HepG2 (cell line): ENCODE measurements around the gene DHX8. TPM values are rescaled to one million over a fixed set of nuclear protein-coding genes. Genes with fewer than 3 reads are reported as not detected.

Source experiments
- BHLHE40 ChIP-seq: IDR thresholded peaks from 2 replicates; pipeline ENCODE4 v1.6.1; 2011; ENCODE audit warnings: low read length, improper control_type of control experiment
- BRD4 ChIP-seq: sonication (generic); formaldehyde crosslinking; IDR thresholded peaks from 2 replicates; pipeline ENCODE4 v1.4.0; 2020; ENCODE audit warnings: missing genetic modification reagents
- DNMT3B ChIP-seq: conservative IDR thresholded peaks from 2 replicates; pipeline ENCODE4 v1.6.1; 2016; ENCODE audit warnings: missing biosample characterization, control low read depth
- FOSL1 ChIP-seq: sonication (generic); formaldehyde crosslinking; IDR thresholded peaks from 2 replicates; pipeline ENCODE4 v1.9.0; 2021; ENCODE audit warnings: missing genetic modification reagents, borderline replicate concordance
- IRF2 ChIP-seq: IDR thresholded peaks from 2 replicates; pipeline ENCODE4 v1.6.1; 2018; ENCODE audit warnings: missing genetic modification reagents, missing compliant biosample characterization
- KDM1A ChIP-seq: IDR thresholded peaks from 2 replicates; pipeline ENCODE4 v1.6.1; 2016; ENCODE audit warnings: missing compliant biosample characterization
- KLF6 ChIP-seq: IDR thresholded peaks from 2 replicates; pipeline ENCODE4 v1.8.0; 2016; ENCODE audit warnings: missing biosample characterization, missing genetic modification reagents
- NCOA1 ChIP-seq: sonication (generic); formaldehyde crosslinking; IDR thresholded peaks from 2 replicates; pipeline ENCODE4 v1.9.0; 2021; ENCODE audit warnings: missing genetic modification reagents
- NR2F1 ChIP-seq, 2 experiments: fragments of 450-650 bp in 1 of 2; formaldehyde crosslinking in 1 of 2; IDR thresholded peaks; 2 replicates each; pipeline versions ENCODE4 v1.5.0 to v1.6.1; 2016 to 2020; ENCODE audit warnings: mild to moderate bottlenecking in 1 of 2, missing compliant biosample characterization in 1 of 2, missing genetic modification reagents in 1 of 2, moderate library complexity in 1 of 2
- RELA ChIP-seq: sonication (generic); formaldehyde crosslinking; IDR thresholded peaks from 2 replicates; pipeline ENCODE4 v1.4.0; 2020; ENCODE audit warnings: missing genetic modification reagents
- SAP130 ChIP-seq: IDR thresholded peaks from 2 replicates; pipeline ENCODE4 v1.6.1; 2016; ENCODE audit warnings: low read depth
- SOX13 ChIP-seq, 3 experiments: fragments of 450-650 bp in 1 of 3; sonication (generic) in 1 of 3; formaldehyde crosslinking in 1 of 3; IDR thresholded peaks in 2 of 3; conservative IDR thresholded peaks in 1 of 3; 2 replicates each; pipeline versions ENCODE4 v1.5.0 to v1.6.1; 2016 to 2020; ENCODE audit warnings: antibody characterized with exemption in 1 of 3, mild to moderate bottlenecking in 1 of 3, missing compliant biosample characterization in 1 of 3, missing genetic modification reagents in 1 of 3, moderate library complexity in 1 of 3
- SP1 ChIP-seq, 2 experiments: fragments of 450-650 bp in 1 of 2; sonication (generic) in 1 of 2; formaldehyde crosslinking in 1 of 2; IDR thresholded peaks; 2 replicates each; pipeline versions ENCODE4 v1.4.0 to v1.6.1; 2016 to 2020; ENCODE audit warnings: missing genetic modification reagents in 1 of 2
- TSC22D2 ChIP-seq: sonication (generic); formaldehyde crosslinking; IDR thresholded peaks from 2 replicates; pipeline ENCODE4 v1.5.1; 2020; ENCODE audit warnings: missing genetic modification reagents, mild to moderate bottlenecking, borderline replicate concordance
- ZMYM2 ChIP-seq: sonication (generic); formaldehyde crosslinking; IDR thresholded peaks from 2 replicates; pipeline ENCODE4 v1.8.0; 2022; ENCODE audit warnings: mild to moderate bottlenecking, missing genetic modification reagents
- ZNF235 ChIP-seq: sonication (generic); formaldehyde crosslinking; IDR thresholded peaks from 2 replicates; pipeline ENCODE4 v1.8.1; 2023; ENCODE audit warnings: mild to moderate bottlenecking, missing genetic modification reagents, borderline replicate concordance
- ZNF281 ChIP-seq: sonication (generic); formaldehyde crosslinking; IDR thresholded peaks from 2 replicates; pipeline ENCODE4 v1.4.0; 2020; ENCODE audit warnings: missing genetic modification reagents, borderline replicate concordance
- ZNF543 ChIP-seq: sonication (generic); formaldehyde crosslinking; IDR thresholded peaks from 2 replicates; pipeline ENCODE4 v1.4.0; 2020; ENCODE audit warnings: mild to moderate bottlenecking, missing genetic modification reagents
- ZNF775 ChIP-seq: sonication (generic); formaldehyde crosslinking; IDR thresholded peaks from 2 replicates; pipeline ENCODE4 v1.4.0; 2020; ENCODE audit warnings: missing genetic modification reagents, mild to moderate bottlenecking, moderate library complexity, borderline replicate concordance
- ZSCAN31 ChIP-seq: sonication (generic); formaldehyde crosslinking; IDR thresholded peaks from 2 replicates; pipeline ENCODE4 v1.5.0; 2020; ENCODE audit warnings: low read depth, mild to moderate bottlenecking, missing genetic modification reagents
- polyA plus RNA-seq, 8 experiments: library from polyadenylated mRNA; depleted of rRNA in 3 of 8; stranded (reverse) in 7 of 8; unstranded in 1 of 8; fragments of >200 nt; fragmentation: Illumina TruSeq in 4 of 8; extraction: Trizol in 4 of 8; gene quantifications; 2 replicates each; pipeline versions ENCODE4 v1.2.1 to v1.2.3, GENCODE V29; 2011 to 2016; ENCODE audit warnings: low read depth in 4 of 8, missing spikeins in 1 of 8, mixed read lengths in 1 of 8; ENCODE audit not compliant: insufficient read depth in 1 of 8
- total RNA-seq, 5 experiments: library from RNA; depleted of rRNA; stranded (reverse); fragments of >200 nt; fragmentation: Illumina TruSeq; extraction: Trizol; gene quantifications; 2 replicates each; pipeline ENCODE4 v1.2.3, GENCODE V29; 2016; ENCODE audit warnings: low read depth in 1 of 5
- TF ChIP-seq, protein P1 (sequence below): sonication (generic); formaldehyde crosslinking; IDR thresholded peaks from 2 replicates; pipeline ENCODE4 v1.4.0; 2020; ENCODE audit warnings: missing genetic modification reagents, borderline replicate concordance
- TF ChIP-seq, protein P2 (sequence below): sonication (generic); formaldehyde crosslinking; IDR thresholded peaks from 2 replicates; pipeline ENCODE4 v1.4.0; 2020; ENCODE audit warnings: missing genetic modification reagents, borderline replicate concordance

DHX8 gene
- total and polyA plus RNA-seq, 2 of the 13 experiments (the other 11 are each of a cell fraction or from before 2014, with no cell fraction given), result 24.8 to 48.9 TPM

GRCh38 chr17:43572368-43572980, 88.7 kb downstream of the DHX8 start (continued):
- TF ChIP-seq, protein P1, sequence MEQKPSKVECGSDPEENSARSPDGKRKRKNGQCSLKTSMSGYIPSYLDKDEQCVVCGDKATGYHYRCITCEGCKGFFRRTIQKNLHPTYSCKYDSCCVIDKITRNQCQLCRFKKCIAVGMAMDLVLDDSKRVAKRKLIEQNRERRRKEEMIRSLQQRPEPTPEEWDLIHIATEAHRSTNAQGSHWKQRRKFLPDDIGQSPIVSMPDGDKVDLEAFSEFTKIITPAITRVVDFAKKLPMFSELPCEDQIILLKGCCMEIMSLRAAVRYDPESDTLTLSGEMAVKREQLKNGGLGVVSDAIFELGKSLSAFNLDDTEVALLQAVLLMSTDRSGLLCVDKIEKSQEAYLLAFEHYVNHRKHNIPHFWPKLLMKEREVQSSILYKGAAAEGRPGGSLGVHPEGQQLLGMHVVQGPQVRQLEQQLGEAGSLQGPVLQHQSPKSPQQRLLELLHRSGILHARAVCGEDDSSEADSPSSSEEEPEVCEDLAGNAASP (CRISPR knock-in tag), result no peak
- no peak for TF ChIP-seq SP1 (IDR thresholded peaks at IDR 0.05)
- TF ChIP-seq SP1 (CRISPR knock-in tag; IDR thresholded peaks at IDR 0.05), result no peak
- no peak for TF ChIP-seq BRD4 (CRISPR knock-in tag)
- no peak for TF ChIP-seq KLF6 (CRISPR knock-in tag)
- no peak for TF ChIP-seq NR2F1 (CRISPR knock-in tag; IDR thresholded peaks at IDR 0.05)
- TF ChIP-seq SAP130 (CRISPR knock-in tag), result peak; percentile 66
- TF ChIP-seq KDM1A (CRISPR knock-in tag), result peak; percentile 57
- 0 out of 2 replicates have a peak, but pooled peaks have one; percentile 21 for TF ChIP-seq IRF2 (CRISPR knock-in tag)
- TF ChIP-seq SOX13 (IDR thresholded peaks at IDR 0.05), result no peak
- peak in 1 of 2 experiments; percentile 42; a peak in 1 of 4 replicates for TF ChIP-seq SOX13 (CRISPR knock-in tag; conservative IDR thresholded peaks at IDR 0.05 in 1 of 2, IDR thresholded peaks at IDR 0.05 in 1 of 2)
- TF ChIP-seq TSC22D2 (CRISPR knock-in tag), result no peak
- no peak for TF ChIP-seq DNMT3B
- TF ChIP-seq ZNF543, result peak; percentile 52; the same call in 1 of the 2 replicates
- TF ChIP-seq ZNF235 (CRISPR knock-in tag), result no peak
- TF ChIP-seq ZNF281, result no peak
- TF ChIP-seq ZSCAN31 (CRISPR knock-in tag), result no peak
- no peak for TF ChIP-seq NCOA1 (CRISPR knock-in tag)
- peak; percentile 21; the same call in 1 of the 2 replicates for TF ChIP-seq ZMYM2 (CRISPR knock-in tag)
- no peak for TF ChIP-seq BHLHE40
- no peak for TF ChIP-seq RELA
- TF ChIP-seq, protein P2, sequence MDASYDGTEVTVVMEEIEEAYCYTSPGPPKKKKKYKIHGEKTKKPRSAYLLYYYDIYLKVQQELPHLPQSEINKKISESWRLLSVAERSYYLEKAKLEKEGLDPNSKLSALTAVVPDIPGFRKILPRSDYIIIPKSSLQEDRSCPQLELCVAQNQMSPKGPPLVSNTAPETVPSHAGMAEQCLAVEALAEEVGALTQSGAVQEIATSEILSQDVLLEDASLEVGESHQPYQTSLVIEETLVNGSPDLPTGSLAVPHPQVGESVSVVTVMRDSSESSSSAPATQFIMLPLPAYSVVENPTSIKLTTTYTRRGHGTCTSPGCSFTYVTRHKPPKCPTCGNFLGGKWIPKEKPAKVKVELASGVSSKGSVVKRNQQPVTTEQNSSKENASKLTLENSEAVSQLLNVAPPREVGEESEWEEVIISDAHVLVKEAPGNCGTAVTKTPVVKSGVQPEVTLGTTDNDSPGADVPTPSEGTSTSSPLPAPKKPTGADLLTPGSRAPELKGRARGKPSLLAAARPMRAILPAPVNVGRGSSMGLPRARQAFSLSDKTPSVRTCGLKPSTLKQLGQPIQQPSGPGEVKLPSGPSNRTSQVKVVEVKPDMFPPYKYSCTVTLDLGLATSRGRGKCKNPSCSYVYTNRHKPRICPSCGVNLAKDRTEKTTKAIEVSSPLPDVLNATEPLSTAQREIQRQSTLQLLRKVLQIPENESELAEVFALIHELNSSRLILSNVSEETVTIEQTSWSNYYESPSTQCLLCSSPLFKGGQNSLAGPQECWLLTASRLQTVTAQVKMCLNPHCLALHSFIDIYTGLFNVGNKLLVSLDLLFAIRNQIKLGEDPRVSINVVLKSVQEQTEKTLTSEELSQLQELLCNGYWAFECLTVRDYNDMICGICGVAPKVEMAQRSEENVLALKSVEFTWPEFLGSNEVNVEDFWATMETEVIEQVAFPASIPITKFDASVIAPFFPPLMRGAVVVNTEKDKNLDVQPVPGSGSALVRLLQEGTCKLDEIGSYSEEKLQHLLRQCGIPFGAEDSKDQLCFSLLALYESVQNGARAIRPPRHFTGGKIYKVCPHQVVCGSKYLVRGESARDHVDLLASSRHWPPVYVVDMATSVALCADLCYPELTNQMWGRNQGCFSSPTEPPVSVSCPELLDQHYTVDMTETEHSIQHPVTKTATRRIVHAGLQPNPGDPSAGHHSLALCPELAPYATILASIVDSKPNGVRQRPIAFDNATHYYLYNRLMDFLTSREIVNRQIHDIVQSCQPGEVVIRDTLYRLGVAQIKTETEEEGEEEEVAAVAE (CRISPR knock-in tag), result 0 out of 2 replicates have a peak, but pooled peaks have one; percentile 10
- peak; percentile 75 for TF ChIP-seq FOSL1
- TF ChIP-seq ZNF775 (CRISPR knock-in tag), result no peak
